ENCODE results near the gene VPS39.

DNA sequence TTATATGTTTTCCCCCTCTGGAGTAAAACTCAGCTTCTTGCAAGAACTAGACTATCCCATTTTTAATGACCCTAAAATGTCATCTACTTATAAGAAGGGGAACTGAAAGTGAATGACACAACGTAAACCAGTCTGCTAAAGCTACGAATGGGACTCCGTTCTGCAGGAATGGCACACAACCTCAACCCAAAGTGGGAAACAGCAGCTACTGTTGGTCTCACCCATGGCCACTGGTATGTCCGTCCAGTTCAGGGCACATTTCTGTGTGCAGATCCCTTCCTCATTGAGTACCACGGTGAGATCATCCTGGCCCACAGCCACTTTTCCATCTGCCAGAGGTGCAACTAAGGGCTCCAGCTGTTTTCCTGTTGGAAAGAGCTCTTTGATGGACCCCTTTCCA lies 23.8 kb downstream of the VPS39 start:
- TF ChIP-seq EZH2 (conservative IDR thresholded peaks at IDR 0.05; ENCODE audit: low read depth, low read length) = no peak
- TF ChIP-seq ELF4 (CRISPR knock-in tag; IDR thresholded peaks at IDR 0.05; ENCODE audit: borderline replicate concordance) = no peak
- TF ChIP-seq, protein P1, sequence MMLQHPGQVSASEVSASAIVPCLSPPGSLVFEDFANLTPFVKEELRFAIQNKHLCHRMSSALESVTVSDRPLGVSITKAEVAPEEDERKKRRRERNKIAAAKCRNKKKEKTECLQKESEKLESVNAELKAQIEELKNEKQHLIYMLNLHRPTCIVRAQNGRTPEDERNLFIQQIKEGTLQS (CRISPR knock-in tag; IDR thresholded peaks at IDR 0.05) = no peak
- TF ChIP-seq, protein P2, sequence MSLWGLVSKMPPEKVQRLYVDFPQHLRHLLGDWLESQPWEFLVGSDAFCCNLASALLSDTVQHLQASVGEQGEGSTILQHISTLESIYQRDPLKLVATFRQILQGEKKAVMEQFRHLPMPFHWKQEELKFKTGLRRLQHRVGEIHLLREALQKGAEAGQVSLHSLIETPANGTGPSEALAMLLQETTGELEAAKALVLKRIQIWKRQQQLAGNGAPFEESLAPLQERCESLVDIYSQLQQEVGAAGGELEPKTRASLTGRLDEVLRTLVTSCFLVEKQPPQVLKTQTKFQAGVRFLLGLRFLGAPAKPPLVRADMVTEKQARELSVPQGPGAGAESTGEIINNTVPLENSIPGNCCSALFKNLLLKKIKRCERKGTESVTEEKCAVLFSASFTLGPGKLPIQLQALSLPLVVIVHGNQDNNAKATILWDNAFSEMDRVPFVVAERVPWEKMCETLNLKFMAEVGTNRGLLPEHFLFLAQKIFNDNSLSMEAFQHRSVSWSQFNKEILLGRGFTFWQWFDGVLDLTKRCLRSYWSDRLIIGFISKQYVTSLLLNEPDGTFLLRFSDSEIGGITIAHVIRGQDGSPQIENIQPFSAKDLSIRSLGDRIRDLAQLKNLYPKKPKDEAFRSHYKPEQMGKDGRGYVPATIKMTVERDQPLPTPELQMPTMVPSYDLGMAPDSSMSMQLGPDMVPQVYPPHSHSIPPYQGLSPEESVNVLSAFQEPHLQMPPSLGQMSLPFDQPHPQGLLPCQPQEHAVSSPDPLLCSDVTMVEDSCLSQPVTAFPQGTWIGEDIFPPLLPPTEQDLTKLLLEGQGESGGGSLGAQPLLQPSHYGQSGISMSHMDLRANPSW (CRISPR knock-in tag; IDR thresholded peaks at IDR 0.05; ENCODE audit: borderline replicate concordance) = no peak
- TF ChIP-seq, protein P3, sequence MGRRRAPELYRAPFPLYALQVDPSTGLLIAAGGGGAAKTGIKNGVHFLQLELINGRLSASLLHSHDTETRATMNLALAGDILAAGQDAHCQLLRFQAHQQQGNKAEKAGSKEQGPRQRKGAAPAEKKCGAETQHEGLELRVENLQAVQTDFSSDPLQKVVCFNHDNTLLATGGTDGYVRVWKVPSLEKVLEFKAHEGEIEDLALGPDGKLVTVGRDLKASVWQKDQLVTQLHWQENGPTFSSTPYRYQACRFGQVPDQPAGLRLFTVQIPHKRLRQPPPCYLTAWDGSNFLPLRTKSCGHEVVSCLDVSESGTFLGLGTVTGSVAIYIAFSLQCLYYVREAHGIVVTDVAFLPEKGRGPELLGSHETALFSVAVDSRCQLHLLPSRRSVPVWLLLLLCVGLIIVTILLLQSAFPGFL (CRISPR knock-in tag; IDR thresholded peaks at IDR 0.05) = no peak
- TF ChIP-seq MEF2D (CRISPR knock-in tag; IDR thresholded peaks at IDR 0.05) = no peak
- TF ChIP-seq, protein P4, sequence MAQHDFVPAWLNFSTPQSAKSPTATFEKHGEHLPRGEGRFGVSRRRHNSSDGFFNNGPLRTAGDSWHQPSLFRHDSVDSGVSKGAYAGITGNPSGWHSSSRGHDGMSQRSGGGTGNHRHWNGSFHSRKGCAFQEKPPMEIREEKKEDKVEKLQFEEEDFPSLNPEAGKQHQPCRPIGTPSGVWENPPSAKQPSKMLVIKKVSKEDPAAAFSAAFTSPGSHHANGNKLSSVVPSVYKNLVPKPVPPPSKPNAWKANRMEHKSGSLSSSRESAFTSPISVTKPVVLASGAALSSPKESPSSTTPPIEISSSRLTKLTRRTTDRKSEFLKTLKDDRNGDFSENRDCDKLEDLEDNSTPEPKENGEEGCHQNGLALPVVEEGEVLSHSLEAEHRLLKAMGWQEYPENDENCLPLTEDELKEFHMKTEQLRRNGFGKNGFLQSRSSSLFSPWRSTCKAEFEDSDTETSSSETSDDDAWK (CRISPR knock-in tag; IDR thresholded peaks at IDR 0.05) = no peak
- no peak for TF ChIP-seq ZNF660 (CRISPR knock-in tag; IDR thresholded peaks at IDR 0.05; ENCODE audit: borderline replicate concordance, low read depth)
- TF ChIP-seq ETV6 (CRISPR knock-in tag; conservative IDR thresholded peaks at IDR 0.05) = no peak
- no peak for TF ChIP-seq CHD2 (IDR thresholded peaks at IDR 0.05; ENCODE audit: low read depth, low read length)
- no peak for TF ChIP-seq MTF2 (CRISPR knock-in tag; IDR thresholded peaks at IDR 0.05; ENCODE audit: borderline replicate concordance)
- TF ChIP-seq TCF12 (IDR thresholded peaks at IDR 0.05) = no peak
- no peak for TF ChIP-seq TCF12 (CRISPR knock-in tag; IDR thresholded peaks at IDR 0.05)
- no peak for TF ChIP-seq HES4 (CRISPR knock-in tag; IDR thresholded peaks at IDR 0.05; ENCODE audit: borderline replicate concordance)
- TF ChIP-seq SP1 (IDR thresholded peaks at IDR 0.05) = no peak
- no peak for TF ChIP-seq SP1 (CRISPR knock-in tag; IDR thresholded peaks at IDR 0.05)

Measured in HepG2 (cell line).